A549 (cell line): ENCODE data around the gene TLR3. TPM values are rescaled to one million over a fixed set of nuclear protein-coding genes. Genes with fewer than 3 reads are reported as not detected.

Source experiments
- ATAC-seq, 2 experiments: fragments of 200-7000 bp in 1 of 2; fragments of >200 bp in 1 of 2; cut with Nextera tagmentation in 1 of 2; cut with Tn5 transposase in 1 of 2; 3 replicates each; pipeline versions ENCODE4 v1.8.0 to v1.9.1; 2018 to 2020; ENCODE audit warnings: mild to moderate bottlenecking in 1 of 2, moderate library complexity in 1 of 2
- CTCF ChIA-PET: fragments of 300-600 bp; sonication (Branson Sonifier 250); formaldehyde crosslinking; extraction: SDS; loops from one replicate; lab custom pipeline; 2021; ENCODE audit warnings: antibody characterized with exemption, inconsistent platforms; lab: Yijun Ruan, JAX
- POLR2A ChIA-PET: fragments of 350-600 bp; formaldehyde crosslinking; extraction: SDS; loops from one replicate; lab custom pipeline; 2021; ENCODE audit warnings: antibody characterized with exemption, inconsistent platforms; lab: Yijun Ruan, JAX
- DNase-seq, 2 experiments: peaks; one replicate each; pipeline versions ENCODE4 v3.0.0 to v3.0.0-alpha.2; 2011 to 2016; ENCODE audit warnings: low read depth in 1 of 2, low spot score in 1 of 2
- FAIRE-seq: peaks from 2 replicates; lab custom pipeline; 2011; peaks lifted over from hg19 to GRCh38; lab: Jason Lieb, UNC
- H3K27ac ChIP-seq, 2 experiments: fragments of >200 bp; sonication (Bioruptor Twin); formaldehyde crosslinking; 3 replicates each; pipeline ENCODE4 v1.5.1; 2016 to 2017
- H3K4me1 ChIP-seq: fragments of >200 bp; sonication (Bioruptor Twin); formaldehyde crosslinking; 3 replicates; pipeline ENCODE4 v1.6.1; 2016
- H3K4me2 ChIP-seq: fragments of >200 bp; sonication (Bioruptor Twin); formaldehyde crosslinking; 3 replicates; pipeline ENCODE4 v1.6.1; 2016
- H3K4me3 ChIP-seq: fragments of >200 bp; sonication (Bioruptor Twin); formaldehyde crosslinking; 3 replicates; pipeline ENCODE4 v1.5.1; 2016
- H3K9me3 ChIP-seq: fragments of >200 bp; sonication (Bioruptor Twin); formaldehyde crosslinking; 3 replicates; pipeline ENCODE4 v1.6.1; 2016
- BHLHE40 ChIP-seq: IDR thresholded peaks from 2 replicates; pipeline ENCODE4 v1.6.1; 2012; ENCODE audit warnings: low read depth, low read length, inconsistent platforms
- CBX8 ChIP-seq: fragments of 200-600 bp; sonication (generic); IDR thresholded peaks from 2 replicates; pipeline ENCODE4 v1.6.1; 2016
- CEBPB ChIP-seq, 2 experiments: fragments of >200 bp in 1 of 2; sonication (Bioruptor Twin) in 1 of 2; formaldehyde crosslinking in 1 of 2; IDR thresholded peaks; 2 replicates each; pipeline ENCODE4 v1.6.1; 2012 to 2016
- CHD2 ChIP-seq: fragments of 150-350 bp; IDR thresholded peaks from 2 replicates; pipeline ENCODE4 v1.6.1; 2014; ENCODE audit warnings: low read length; ENCODE audit not compliant: partially characterized antibody
- CHD4 ChIP-seq: fragments of 200-600 bp; sonication (generic); IDR thresholded peaks from 2 replicates; pipeline ENCODE4 v1.6.1; 2016; ENCODE audit warnings: antibody characterized with exemption, mild to moderate bottlenecking, borderline replicate concordance
- EHMT2 ChIP-seq: fragments of 200-600 bp; sonication (generic); IDR thresholded peaks from 2 replicates; pipeline ENCODE4 v1.6.1; 2016; ENCODE audit warnings: antibody characterized with exemption, low read depth, mild to moderate bottlenecking, moderate library complexity
- ESRRA ChIP-seq: fragments of 150-350 bp; IDR thresholded peaks from 2 replicates; pipeline ENCODE4 v1.6.1; 2014; ENCODE audit warnings: mild to moderate bottlenecking, low read length, borderline replicate concordance
- FOXS1 ChIP-seq: fragments of 250-450 bp; sonication (Bioruptor Pico); IDR thresholded peaks from 2 replicates; pipeline ENCODE4 v1.5.0; 2020; ENCODE audit warnings: mild to moderate bottlenecking, moderate library complexity
- GATA3 ChIP-seq: IDR thresholded peaks from 2 replicates; pipeline ENCODE4 v1.6.1; 2012; ENCODE audit warnings: borderline replicate concordance
- HDAC2 ChIP-seq: fragments of 200-600 bp; sonication (generic); IDR thresholded peaks from 2 replicates; pipeline ENCODE4 v1.6.1; 2016
- JUN ChIP-seq, 2 experiments: fragments of >200 bp; sonication (Bioruptor Twin); formaldehyde crosslinking; IDR thresholded peaks; 2 replicates in 1 of 2; 3 replicates in 1 of 2; pipeline ENCODE4 v1.6.1; 2016 to 2017
- JUNB ChIP-seq: fragments of >200 bp; sonication (Bioruptor Twin); formaldehyde crosslinking; IDR thresholded peaks from 2 replicates; pipeline ENCODE4 v1.6.1; 2016
- KDM1A ChIP-seq: fragments of 200-600 bp; sonication (generic); IDR thresholded peaks from 2 replicates; pipeline ENCODE4 v1.6.1; 2016; ENCODE audit warnings: low read depth, mild to moderate bottlenecking
- MAFK ChIP-seq: fragments of 450-650 bp; IDR thresholded peaks from 2 replicates; pipeline ENCODE4 v1.6.1; 2014; ENCODE audit not compliant: partially characterized antibody
- MAZ ChIP-seq: fragments of 150-350 bp; IDR thresholded peaks from 2 replicates; pipeline ENCODE4 v1.6.1; 2014; ENCODE audit warnings: antibody characterized with exemption, low read depth, low read length, borderline replicate concordance
- NPAS2 ChIP-seq: fragments of 250-450 bp; sonication (Bioruptor Pico); IDR thresholded peaks from 2 replicates; pipeline ENCODE4 v1.8.0; 2022; ENCODE audit warnings: mild to moderate bottlenecking, moderate library complexity, borderline replicate concordance
- RAD21 ChIP-seq, 2 experiments: fragments of >200 bp in 1 of 2; sonication (Bioruptor Twin) in 1 of 2; formaldehyde crosslinking in 1 of 2; IDR thresholded peaks in 1 of 2; conservative IDR thresholded peaks in 1 of 2; 2 replicates in 1 of 2; 3 replicates in 1 of 2; pipeline ENCODE4 v1.6.1; 2012 to 2018; ENCODE audit warnings: inconsistent platforms in 1 of 2
- RFX5 ChIP-seq: fragments of 450-650 bp; IDR thresholded peaks from 2 replicates; pipeline ENCODE4 v1.7.1; 2014; ENCODE audit warnings: antibody characterized with exemption, mild to moderate bottlenecking, moderate library complexity
- ZNF302 ChIP-seq: fragments of 250-450 bp; sonication (Bioruptor Pico); IDR thresholded peaks from 2 replicates; pipeline ENCODE4 v1.9.0; 2021; ENCODE audit warnings: inconsistent platforms, mild to moderate bottlenecking, moderate library complexity
- WGBS: methylation state at CpG from one replicate; pipeline ENCODE4 v1.1.6; 2017; ENCODE audit errors: missing lambda C conversion rate; 5-methylcytosine and 5-hydroxymethylcytosine counted together
- polyA plus RNA-seq, 4 experiments: library from polyadenylated mRNA; depleted of rRNA in 3 of 4; stranded (reverse); fragments of >200 nt; fragmentation: RNase III in 1 of 4; extraction: RNeasy Plus Mini Kit Qiagen cat#74134 plus additional on column Dnase treatment in 1 of 4; gene quantifications; 2 replicates in 3 of 4; 3 replicates in 1 of 4; pipeline ENCODE4 v1.2.3, GENCODE V29; 2011 to 2017
- TF ChIP-seq, protein P1 (sequence below): IDR thresholded peaks from 2 replicates; pipeline ENCODE4 v1.6.1; 2012
- TF ChIP-seq, protein P2 (sequence below): fragments of 450-650 bp; IDR thresholded peaks from 2 replicates; pipeline ENCODE4 v1.6.1; 2014; ENCODE audit warnings: antibody characterized with exemption
- TF ChIP-seq, protein P3 (sequence below): fragments of 250-450 bp; sonication (Bioruptor Pico); IDR thresholded peaks from 2 replicates; pipeline ENCODE4 v1.5.0; 2021; ENCODE audit warnings: mild to moderate bottlenecking, moderate library complexity, borderline replicate concordance
- TF ChIP-seq, protein P4 (sequence below): fragments of 200-600 bp; sonication (generic); IDR thresholded peaks from 2 replicates; pipeline ENCODE4 v1.6.1; 2016; ENCODE audit warnings: antibody characterized with exemption, mild to moderate bottlenecking, moderate library complexity
- TF ChIP-seq, protein P5 (sequence below): fragments of 250-450 bp; sonication (Bioruptor Pico); IDR thresholded peaks from 2 replicates; pipeline ENCODE4 v1.5.0; 2020; ENCODE audit warnings: low read depth, mild to moderate bottlenecking, moderate library complexity

Gene TLR3
- polyA plus RNA-seq, 2 of the 4 experiments (the other 2 are of a cell fraction), result 0.09 to 0.81 TPM

DNA sequence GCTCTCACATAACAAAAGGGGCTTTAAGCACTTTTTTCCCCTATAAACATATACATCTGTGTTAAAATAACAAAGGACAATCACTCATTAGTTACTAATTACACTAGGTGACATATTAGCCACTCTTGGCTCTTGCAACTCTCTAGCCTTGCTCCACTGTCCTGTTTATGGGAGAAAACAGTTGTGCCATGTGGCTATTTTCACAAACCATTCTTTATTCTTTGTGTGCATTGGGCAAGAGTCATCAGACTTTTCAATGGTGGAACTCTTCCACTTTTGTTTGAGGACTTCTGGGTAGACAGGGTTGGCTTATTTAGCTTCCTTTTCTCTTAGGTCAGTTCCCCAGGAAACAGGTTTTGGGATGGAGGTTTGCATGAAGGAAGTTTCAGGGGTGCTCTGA, 19.6 kb downstream of the TLR3 start:
- POLR2A ChIA-PET, result no interaction called here
- no peak for FAIRE-seq

DNA sequence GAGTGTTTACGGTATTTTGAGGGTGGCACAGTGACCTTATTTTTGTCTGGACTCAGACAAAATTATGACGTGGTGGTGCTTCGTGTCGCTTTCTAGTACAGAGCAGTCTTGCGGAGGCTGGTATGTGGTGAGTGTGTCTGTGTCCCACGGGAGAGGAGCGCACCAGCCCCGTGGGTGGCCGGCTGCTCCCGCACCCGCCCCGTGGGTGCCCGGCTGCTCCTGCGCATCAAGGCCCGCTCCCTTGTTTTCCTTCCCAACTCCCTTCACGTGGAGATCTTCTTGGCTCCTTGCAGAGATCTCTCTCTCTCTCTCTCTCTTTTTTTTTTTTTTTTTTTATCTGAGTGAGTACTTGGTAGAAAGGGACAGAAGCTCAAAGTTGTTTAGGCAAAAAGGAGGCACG, 23.3 kb downstream of the TLR3 start:
- WGBS, result 72% methylated on average over 17 of the region's 17 CpGs
- H3K4me2 ChIP-seq, result no peak overlapping the region
- H3K4me1 ChIP-seq, result no peaks in the 10 kb centered on the region
- FAIRE-seq (no peak), ATAC-seq (no peak), DNase-seq (no peak)
- TF ChIP-seq CBX8 (no peak), RAD21 (conservative IDR thresholded peaks at IDR 0.05 in 1 of 2, IDR thresholded peaks at IDR 0.05 in 1 of 2) (no peak), CEBPB (IDR thresholded peaks at IDR 0.05) (no peak), HDAC2 (no peak), BHLHE40 (no peak), MAFK (no peak)
- TF ChIP-seq, protein P1, sequence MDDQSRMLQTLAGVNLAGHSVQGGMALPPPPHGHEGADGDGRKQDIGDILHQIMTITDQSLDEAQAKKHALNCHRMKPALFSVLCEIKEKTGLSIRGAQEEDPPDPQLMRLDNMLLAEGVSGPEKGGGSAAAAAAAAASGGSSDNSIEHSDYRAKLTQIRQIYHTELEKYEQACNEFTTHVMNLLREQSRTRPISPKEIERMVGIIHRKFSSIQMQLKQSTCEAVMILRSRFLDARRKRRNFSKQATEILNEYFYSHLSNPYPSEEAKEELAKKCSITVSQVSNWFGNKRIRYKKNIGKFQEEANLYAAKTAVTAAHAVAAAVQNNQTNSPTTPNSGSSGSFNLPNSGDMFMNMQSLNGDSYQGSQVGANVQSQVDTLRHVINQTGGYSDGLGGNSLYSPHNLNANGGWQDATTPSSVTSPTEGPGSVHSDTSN, result no peak
- TF ChIP-seq, protein P2, sequence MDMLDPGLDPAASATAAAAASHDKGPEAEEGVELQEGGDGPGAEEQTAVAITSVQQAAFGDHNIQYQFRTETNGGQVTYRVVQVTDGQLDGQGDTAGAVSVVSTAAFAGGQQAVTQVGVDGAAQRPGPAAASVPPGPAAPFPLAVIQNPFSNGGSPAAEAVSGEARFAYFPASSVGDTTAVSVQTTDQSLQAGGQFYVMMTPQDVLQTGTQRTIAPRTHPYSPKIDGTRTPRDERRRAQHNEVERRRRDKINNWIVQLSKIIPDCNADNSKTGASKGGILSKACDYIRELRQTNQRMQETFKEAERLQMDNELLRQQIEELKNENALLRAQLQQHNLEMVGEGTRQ, result no peak
- TF ChIP-seq, protein P3, sequence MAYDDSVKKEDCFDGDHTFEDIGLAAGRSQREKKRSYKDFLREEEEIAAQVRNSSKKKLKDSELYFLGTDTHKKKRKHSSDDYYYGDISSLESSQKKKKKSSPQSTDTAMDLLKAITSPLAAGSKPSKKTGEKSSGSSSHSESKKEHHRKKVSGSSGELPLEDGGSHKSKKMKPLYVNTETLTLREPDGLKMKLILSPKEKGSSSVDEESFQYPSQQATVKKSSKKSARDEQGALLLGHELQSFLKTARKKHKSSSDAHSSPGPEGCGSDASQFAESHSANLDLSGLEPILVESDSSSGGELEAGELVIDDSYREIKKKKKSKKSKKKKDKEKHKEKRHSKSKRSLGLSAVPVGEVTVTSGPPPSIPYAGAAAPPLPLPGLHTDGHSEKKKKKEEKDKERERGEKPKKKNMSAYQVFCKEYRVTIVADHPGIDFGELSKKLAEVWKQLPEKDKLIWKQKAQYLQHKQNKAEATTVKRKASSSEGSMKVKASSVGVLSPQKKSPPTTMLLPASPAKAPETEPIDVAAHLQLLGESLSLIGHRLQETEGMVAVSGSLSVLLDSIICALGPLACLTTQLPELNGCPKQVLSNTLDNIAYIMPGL (CRISPR knock-in tag), result no peak
- TF ChIP-seq, all 56 proteins: peak for 0
- H3K9me3 ChIP-seq, result no peaks in the 10 kb centered on the region; the same call in 2 of the 3 replicates
- H3K27ac ChIP-seq, result no peak overlapping the region
- CTCF ChIA-PET, result interaction anchor here (0.6 kb wide), 1 partner anchor 140 kb away, joined by 3 read pairs; no protein-coding TSS in a partner anchor
- POLR2A ChIA-PET, result no interaction called here
- no peak overlapping the region for H3K4me3 ChIP-seq

More for the DNA sequence above, 19.6 kb downstream of the TLR3 start:
- no peak overlapping the region for H3K4me2 ChIP-seq
- TF ChIP-seq CHD4 (no peak), RFX5 (no peak)
- H3K4me1 ChIP-seq, result no peaks in the 10 kb centered on the region
- no peak overlapping the region for H3K4me3 ChIP-seq
- DNase-seq (no peak), ATAC-seq (no peak)
- H3K27ac ChIP-seq, result no peak overlapping the region
- CTCF ChIA-PET, result interaction anchor here (1.2 to 1.4 kb wide), 2 partner anchors 9 to 10 kb away, joined by 3 read pairs; no protein-coding TSS in a partner anchor
- no peaks in the 10 kb centered on the region; the same call in 2 of the 3 replicates for H3K9me3 ChIP-seq

DNA sequence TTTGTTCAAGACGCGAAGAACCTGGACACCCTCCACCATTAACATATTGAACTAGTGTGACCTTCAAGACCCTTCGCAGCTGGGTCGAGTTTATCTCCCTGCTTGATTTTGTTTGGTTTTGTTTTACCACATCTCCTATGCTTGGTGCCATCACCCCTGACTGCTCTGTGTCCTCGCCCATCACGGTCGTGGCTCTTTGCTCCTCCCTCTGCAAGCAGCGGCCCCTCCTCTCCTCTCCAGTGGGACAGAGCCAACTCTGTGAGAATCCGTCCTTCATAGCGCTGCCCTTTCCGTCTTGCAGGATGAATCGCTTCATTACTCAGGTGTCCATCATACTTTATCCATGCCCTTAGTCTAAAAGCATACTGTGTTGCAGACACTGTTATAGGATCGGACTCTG, 26.4 kb downstream of the TLR3 start:
- Histone ChIP-seq H3K9me3 (no peaks in the 10 kb centered on the region; the same call in 2 of the 3 replicates), H3K27ac (no peak overlapping the region), H3K4me3 (no peak overlapping the region), H3K4me2 (no peak overlapping the region), H3K4me1 (no peaks in the 10 kb centered on the region)
- FAIRE-seq, result no peak
- POLR2A ChIA-PET, result no interaction called here
- no peak for DNase-seq
- 51% methylated on average over 13 of the region's 13 CpGs for WGBS
- no peak for ATAC-seq
- CTCF ChIA-PET, result interaction anchor here (1.1 to 1.2 kb wide), 2 partner anchors 41 to 58 kb away, joined by 3 to 4 read pairs; no protein-coding TSS in a partner anchor
- no peak for TF ChIP-seq CHD2
- no peak for TF ChIP-seq JUNB
- no peak for TF ChIP-seq MAZ
- no peak for TF ChIP-seq EHMT2
- TF ChIP-seq, protein P4, sequence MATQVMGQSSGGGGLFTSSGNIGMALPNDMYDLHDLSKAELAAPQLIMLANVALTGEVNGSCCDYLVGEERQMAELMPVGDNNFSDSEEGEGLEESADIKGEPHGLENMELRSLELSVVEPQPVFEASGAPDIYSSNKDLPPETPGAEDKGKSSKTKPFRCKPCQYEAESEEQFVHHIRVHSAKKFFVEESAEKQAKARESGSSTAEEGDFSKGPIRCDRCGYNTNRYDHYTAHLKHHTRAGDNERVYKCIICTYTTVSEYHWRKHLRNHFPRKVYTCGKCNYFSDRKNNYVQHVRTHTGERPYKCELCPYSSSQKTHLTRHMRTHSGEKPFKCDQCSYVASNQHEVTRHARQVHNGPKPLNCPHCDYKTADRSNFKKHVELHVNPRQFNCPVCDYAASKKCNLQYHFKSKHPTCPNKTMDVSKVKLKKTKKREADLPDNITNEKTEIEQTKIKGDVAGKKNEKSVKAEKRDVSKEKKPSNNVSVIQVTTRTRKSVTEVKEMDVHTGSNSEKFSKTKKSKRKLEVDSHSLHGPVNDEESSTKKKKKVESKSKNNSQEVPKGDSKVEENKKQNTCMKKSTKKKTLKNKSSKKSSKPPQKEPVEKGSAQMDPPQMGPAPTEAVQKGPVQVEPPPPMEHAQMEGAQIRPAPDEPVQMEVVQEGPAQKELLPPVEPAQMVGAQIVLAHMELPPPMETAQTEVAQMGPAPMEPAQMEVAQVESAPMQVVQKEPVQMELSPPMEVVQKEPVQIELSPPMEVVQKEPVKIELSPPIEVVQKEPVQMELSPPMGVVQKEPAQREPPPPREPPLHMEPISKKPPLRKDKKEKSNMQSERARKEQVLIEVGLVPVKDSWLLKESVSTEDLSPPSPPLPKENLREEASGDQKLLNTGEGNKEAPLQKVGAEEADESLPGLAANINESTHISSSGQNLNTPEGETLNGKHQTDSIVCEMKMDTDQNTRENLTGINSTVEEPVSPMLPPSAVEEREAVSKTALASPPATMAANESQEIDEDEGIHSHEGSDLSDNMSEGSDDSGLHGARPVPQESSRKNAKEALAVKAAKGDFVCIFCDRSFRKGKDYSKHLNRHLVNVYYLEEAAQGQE, result no peak
- no peak for TF ChIP-seq GATA3
- TF ChIP-seq ESRRA, result no peak
- TF ChIP-seq JUN (IDR thresholded peaks at IDR 0.05), result no peak
- TF ChIP-seq ZNF302 (CRISPR knock-in tag), result no peak
- TF ChIP-seq FOXS1 (CRISPR knock-in tag), result no peak
- TF ChIP-seq, protein P5, sequence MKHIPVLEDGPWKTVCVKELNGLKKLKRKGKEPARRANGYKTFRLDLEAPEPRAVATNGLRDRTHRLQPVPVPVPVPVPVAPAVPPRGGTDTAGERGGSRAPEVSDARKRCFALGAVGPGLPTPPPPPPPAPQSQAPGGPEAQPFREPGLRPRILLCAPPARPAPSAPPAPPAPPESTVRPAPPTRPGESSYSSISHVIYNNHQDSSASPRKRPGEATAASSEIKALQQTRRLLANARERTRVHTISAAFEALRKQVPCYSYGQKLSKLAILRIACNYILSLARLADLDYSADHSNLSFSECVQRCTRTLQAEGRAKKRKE (CRISPR knock-in tag), result no peak
- TF ChIP-seq NPAS2 (CRISPR knock-in tag), result no peak
- TF ChIP-seq BHLHE40, result no peak
- TF ChIP-seq, protein P2, result no peak
- no peak for TF ChIP-seq KDM1A
